ENCODE results near the gene GMEB2.
"Not testable (repeated sequence)": the region's sequence is repeated elsewhere in the genome, so short reads cannot be mapped to it uniquely, and the experiment has no call there.

The GMEB2 gene

DNA sequence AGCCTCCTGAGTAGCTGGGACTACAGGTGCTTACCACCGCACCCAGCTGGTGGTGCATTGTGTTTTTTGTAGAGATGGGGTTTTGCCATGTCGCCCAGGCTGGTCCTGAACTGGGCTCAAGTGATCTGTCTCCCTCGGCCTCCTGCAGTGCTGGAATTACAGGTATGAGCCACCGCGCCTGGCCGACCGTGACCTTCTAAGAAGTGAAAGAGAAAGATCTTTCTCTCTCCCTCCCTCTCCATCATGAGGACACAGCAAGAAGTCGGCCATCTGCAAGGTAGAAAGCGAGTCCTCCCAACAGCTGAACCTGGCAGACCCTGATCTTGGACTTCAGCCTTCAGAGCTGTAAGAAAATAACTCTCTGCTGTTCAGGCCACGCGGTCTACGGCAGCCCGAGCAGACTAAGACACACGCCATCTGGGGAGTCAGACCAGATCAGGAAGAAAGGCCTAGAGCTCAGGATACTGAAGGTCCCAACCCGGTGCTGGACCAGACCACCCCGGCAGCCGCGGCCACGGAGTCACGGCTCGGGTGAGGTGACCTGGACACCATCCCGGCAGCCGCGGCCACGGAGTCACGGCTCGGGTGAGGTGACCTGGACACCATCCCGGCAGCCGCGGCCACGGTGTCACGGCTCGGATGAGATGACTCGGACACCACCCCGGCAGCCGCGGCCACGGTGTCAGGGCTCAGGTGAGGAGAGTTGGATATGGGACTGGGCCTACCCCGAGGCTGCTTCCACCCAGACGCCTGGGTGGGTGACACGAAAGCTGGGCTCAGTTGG lies 9.6 kb downstream of the GMEB2 start:
- TF ChIP-seq, protein P1, sequence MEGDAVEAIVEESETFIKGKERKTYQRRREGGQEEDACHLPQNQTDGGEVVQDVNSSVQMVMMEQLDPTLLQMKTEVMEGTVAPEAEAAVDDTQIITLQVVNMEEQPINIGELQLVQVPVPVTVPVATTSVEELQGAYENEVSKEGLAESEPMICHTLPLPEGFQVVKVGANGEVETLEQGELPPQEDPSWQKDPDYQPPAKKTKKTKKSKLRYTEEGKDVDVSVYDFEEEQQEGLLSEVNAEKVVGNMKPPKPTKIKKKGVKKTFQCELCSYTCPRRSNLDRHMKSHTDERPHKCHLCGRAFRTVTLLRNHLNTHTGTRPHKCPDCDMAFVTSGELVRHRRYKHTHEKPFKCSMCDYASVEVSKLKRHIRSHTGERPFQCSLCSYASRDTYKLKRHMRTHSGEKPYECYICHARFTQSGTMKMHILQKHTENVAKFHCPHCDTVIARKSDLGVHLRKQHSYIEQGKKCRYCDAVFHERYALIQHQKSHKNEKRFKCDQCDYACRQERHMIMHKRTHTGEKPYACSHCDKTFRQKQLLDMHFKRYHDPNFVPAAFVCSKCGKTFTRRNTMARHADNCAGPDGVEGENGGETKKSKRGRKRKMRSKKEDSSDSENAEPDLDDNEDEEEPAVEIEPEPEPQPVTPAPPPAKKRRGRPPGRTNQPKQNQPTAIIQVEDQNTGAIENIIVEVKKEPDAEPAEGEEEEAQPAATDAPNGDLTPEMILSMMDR (IDR thresholded peaks at IDR 0.05; ENCODE audit: control extremely low read depth, extremely low read depth, low read depth, missing control alignments) = no peak
- ChIA-PET POLR2A (no interaction called here), CTCF (interaction anchor here (1.0 to 3.1 kb wide), 5 partner anchors 10 to 36 kb away, joined by 3 to 9 read pairs (median 7); partner anchors contain the start of gene GMEB2)
- DNase-seq (ENCODE audit: extremely low spot score) = no peak

DNA sequence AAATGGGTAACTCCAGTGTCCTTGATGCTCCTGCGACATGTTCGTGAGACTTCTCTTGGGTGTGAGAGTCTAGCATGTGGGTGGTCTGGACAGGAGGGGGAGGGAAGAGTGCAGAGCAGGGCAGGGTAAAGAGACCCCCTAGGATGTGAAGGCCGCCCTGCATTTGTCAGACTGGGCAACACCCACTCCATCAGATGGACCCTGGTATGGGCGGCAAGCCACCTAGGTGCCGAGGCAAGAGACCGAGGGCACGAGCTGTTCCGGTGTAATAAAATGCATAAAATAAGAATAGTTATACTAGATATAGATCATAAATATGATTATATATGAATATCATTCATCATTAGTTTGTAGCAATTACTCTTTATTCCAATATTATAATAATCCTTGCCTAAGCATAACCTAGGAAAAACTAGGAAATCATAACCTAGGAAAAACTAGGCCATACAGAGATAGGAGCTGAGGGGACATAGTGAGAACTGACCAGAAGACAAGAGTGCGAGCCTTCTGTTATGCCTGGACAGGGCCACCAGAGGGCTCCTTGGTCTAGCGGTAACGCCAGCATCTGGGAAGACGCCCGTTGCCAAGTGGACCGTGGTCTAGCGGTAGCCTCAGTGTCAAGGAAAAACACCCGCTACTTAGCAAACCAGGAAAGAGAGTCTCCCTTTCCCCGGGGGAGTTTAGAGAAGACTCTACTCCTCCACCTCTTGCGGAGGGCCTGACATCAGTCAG lies 12.9 kb downstream of the GMEB2 start:
- CTCF ChIA-PET = interaction anchor here (1.3 to 1.7 kb wide), 2 partner anchors 18 to 22 kb away, joined by 3 read pairs; no protein-coding TSS in a partner anchor
- DNase-seq (ENCODE audit: extremely low spot score); POLR2A ChIA-PET: not testable (repeated sequence)

DNA sequence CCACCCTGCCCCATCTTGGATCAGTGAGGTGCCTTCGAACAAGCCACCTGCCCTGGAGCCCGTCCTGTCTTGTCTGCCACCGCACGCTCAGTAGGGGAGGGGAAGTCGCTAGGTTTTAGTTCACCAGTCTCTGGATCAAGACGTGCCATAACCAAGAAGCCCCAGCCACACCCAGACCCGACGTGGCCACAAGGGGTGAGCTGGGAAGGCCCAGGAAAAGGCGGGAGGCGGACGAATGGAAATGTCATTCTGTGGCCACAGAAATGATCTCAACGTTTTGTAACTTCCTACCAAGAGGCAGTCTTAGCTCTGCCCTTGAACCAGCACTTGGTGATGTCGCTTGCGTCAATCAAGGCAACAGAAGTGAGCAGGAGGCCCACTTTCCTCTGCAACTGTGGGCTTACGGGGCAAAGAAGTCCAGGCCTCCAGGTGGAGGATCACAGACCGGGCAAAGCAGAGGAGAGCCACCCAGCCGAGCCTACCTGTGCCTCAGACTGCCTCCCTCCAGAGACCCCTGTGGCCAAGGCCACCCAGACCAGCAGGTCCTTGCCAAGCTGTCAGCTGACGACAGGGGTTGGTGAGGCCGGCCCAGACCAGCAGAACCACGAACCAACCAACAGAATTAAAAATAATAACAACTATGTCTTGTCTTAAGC lies 14.5 kb downstream of the GMEB2 start:
- no peak for DNase-seq (ENCODE audit: extremely low spot score)
- ChIA-PET POLR2A (no interaction called here), CTCF (no interaction called here)
- TF ChIP-seq, protein P1 (IDR thresholded peaks at IDR 0.05; ENCODE audit: control extremely low read depth, extremely low read depth, low read depth, missing control alignments) = no peak

DNA sequence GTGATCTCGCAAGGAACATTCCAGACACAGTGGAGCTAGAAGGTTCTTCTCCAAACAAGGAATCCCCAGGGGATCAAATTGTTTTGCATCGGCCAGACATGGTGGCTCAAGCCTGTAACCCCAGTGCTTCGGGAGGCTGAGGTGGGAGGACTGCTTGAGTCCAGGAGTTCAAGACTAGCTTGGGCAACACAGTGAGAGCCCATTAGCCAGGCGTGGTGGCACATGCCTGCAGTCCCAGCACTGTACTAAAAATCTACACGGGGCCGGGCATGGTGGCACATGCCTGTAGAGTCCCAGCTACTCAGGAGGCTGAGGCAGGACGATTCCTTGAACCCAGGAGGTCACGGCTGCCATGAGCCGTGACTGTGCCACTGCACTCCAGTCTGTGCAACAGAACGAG lies 15.3 kb downstream of the GMEB2 start:
- DNase-seq (ENCODE audit: extremely low spot score) = no peak
- TF ChIP-seq, protein P1 (IDR thresholded peaks at IDR 0.05; ENCODE audit: control extremely low read depth, extremely low read depth, low read depth, missing control alignments) = no peak
- POLR2A ChIA-PET = no interaction called here
- CTCF ChIA-PET = no interaction called here

DNA sequence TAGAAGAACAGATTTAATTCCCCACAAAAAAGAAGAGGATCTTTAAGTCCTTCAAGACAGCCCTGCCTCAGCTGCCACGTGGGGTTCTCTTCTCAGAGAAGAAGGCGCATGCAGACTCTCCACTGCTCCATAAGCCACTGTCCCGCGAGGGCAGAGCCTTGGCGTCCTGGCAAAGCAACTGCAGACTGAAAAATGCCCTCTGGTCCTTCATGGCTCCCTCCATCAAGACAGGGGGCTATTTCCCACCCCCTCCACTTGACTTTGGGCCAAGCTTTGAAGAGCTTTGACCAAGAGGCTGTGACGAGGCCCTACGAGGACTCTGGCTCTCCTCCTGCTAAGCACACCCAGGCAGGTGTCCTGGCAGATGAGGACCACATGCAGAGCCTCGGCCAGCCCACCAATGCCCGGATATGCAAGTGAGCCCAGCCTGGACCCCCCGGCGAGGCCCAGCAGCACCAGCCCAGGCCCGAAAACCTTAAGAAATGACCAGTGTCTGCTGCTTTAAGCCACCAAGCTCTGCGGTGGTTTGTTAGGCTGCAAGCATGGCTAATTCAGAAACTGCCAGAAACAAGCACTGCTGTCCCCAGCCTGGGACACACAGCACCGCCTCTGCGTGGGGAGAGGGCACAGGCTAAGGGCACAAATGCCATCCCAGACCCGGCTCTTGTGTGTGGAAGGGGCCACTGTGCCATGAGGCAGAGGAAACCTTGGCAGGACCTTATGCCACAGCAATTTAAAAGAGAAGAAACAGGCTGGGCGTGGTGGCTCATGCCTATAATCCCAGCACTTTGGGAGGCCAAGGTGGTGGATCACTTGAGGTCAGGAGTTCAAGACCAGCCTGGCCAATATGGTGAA lies 16.1 kb downstream of the GMEB2 start:
- POLR2A ChIA-PET = no interaction called here
- CTCF ChIA-PET = no interaction called here
- no peak for DNase-seq (ENCODE audit: extremely low spot score)

DNA sequence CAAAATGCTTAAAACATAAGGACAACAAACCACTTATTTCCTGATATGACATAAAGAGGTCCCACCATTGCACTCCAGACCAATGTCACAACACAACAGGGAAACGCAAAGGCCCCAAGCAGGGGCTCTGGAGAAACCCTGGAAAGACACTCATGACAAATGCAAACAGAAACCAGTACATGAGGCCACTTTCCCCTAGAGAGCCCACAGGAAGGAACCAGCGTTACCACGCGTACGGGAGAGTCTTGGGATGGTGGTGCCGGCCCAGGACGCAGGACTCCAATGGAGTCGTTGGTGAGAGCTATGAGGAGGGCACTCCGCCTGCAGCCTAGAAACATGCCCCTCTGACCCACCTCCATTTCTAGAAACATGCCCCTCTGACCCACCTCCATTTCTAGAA lies 20.2 kb downstream of the GMEB2 start:
- CTCF ChIA-PET = no interaction called here
- TF ChIP-seq, protein P1 (IDR thresholded peaks at IDR 0.05; ENCODE audit: control extremely low read depth, extremely low read depth, low read depth, missing control alignments) = no peak
- POLR2A ChIA-PET = no interaction called here
- no peak for DNase-seq (ENCODE audit: extremely low spot score)

More for the DNA sequence above, 16.1 kb downstream of the GMEB2 start:
- TF ChIP-seq, protein P1 (IDR thresholded peaks at IDR 0.05; ENCODE audit: control extremely low read depth, extremely low read depth, low read depth, missing control alignments) = no peak
